Measurements from ENCODE around the gene TNFRSF4. TPM values are rescaled to one million over a fixed set of nuclear protein-coding genes. Genes with fewer than 3 reads are reported as not detected.

The TNFRSF4 gene
- total RNA-seq, 1 donor from 2014 or later = not detected

DNA sequence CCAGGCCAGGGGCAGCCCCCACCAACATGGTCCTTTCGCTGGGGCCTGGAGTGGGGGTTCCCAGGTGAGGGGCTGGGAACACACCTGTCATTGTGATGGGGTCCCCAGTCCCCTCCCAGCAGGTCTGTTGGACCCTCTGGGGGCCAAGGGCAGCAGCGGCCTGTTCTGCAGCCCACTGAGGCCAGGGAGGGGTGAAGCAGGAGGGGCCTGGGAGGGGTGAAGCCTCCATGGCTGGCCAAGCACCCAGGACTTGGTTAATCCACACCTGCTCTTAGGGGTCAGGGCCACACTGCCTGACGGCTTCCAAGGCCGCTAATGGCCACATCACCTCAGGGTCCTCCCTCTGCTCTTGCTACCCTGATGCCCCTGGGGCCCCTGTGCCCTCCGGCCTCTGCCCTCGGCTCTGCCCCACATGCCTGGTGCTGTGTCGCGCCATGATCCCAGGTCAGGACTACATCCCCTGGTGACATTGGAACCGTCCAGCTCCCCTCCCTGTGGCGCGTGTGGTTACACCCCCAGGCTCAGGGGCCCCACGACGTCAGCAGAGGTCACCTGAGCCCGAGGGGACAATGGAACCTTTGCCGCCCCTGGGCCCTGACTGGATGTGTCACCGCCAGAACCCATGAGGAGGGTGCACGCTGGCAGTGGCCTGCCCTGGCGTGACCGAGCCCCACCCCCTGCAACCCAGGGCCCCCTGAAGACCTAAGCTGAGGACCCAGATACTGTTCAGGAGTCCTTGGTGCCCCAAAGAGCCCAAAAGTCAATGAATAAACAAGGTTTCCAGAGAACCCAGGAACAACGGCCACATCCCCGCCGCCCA, 14.6 kb downstream of the TNFRSF4 start:
- Histone ChIP-seq H3K27me3 (no peaks in the 10 kb centered on the region), H3K36me3 (no peaks in the 10 kb centered on the region), H3K27ac (no peak overlapping the region), H3K4me3 (no peak overlapping the region), H3K9me3 (peaks cover 4% of the 10 kb centered on the region), H3K4me1 (peaks cover 10% of the 10 kb centered on the region)
- no peak for TF ChIP-seq POLR2AphosphoS5 (IDR thresholded peaks at IDR 0.05; ENCODE audit: insufficient read depth in 1 of 2, low read depth in 1 of 2)
- TF ChIP-seq, protein P1, sequence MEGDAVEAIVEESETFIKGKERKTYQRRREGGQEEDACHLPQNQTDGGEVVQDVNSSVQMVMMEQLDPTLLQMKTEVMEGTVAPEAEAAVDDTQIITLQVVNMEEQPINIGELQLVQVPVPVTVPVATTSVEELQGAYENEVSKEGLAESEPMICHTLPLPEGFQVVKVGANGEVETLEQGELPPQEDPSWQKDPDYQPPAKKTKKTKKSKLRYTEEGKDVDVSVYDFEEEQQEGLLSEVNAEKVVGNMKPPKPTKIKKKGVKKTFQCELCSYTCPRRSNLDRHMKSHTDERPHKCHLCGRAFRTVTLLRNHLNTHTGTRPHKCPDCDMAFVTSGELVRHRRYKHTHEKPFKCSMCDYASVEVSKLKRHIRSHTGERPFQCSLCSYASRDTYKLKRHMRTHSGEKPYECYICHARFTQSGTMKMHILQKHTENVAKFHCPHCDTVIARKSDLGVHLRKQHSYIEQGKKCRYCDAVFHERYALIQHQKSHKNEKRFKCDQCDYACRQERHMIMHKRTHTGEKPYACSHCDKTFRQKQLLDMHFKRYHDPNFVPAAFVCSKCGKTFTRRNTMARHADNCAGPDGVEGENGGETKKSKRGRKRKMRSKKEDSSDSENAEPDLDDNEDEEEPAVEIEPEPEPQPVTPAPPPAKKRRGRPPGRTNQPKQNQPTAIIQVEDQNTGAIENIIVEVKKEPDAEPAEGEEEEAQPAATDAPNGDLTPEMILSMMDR (IDR thresholded peaks at IDR 0.05) = no peak
- TF ChIP-seq POLR2A (IDR thresholded peaks at IDR 0.05) = no peak
- intact Hi-C loops (cut with DNase I) = no loop called here
- DNase-seq (ENCODE audit: extremely low spot score in 2 of 2) = no peak

DNA sequence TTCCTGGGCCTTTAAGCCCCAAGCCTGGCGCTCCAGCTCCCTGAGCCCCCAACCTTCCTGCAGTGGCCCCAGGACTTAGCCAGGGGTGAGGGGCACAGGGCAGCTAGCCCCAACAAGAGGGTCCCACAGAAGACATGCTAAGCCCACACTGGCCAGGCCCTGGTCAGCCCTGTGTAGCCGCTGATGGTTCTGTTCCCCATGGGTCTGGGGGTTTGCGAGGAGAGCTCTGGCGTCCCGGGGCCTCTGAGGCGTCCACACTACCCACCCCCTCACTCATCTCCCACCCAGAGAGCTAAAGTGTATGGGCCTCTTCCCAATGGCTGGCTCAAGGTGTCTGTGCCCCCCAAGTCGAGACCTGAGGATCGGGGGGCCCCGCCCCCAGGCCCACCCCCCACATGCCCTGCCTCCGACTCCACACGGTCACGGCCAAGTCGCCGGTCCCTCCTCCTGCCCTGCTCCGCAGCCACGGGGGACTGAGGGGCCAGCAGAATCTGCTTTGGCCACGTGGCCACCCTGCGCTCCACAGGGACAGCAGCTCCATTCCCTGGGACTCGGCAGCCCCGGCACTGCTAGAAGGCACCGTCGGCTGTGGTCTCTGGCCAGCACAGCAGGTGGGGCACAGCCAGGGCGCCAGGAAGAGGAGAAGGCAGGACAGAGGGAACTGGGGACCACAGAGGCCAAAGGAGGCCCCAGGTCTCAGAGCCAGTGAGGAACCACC, 15.4 kb downstream of the TNFRSF4 start:
- TF ChIP-seq, protein P1 (IDR thresholded peaks at IDR 0.05) = no peak
- no peak for TF ChIP-seq POLR2A (IDR thresholded peaks at IDR 0.05)
- no peak for TF ChIP-seq POLR2AphosphoS5 (IDR thresholded peaks at IDR 0.05; ENCODE audit: insufficient read depth in 1 of 2, low read depth in 1 of 2)
- Histone ChIP-seq H3K36me3 (no peaks in the 10 kb centered on the region), H3K4me1 (peaks cover 10% of the 10 kb centered on the region), H3K27ac (no peak overlapping the region), H3K4me3 (no peak overlapping the region), H3K27me3 (no peaks in the 10 kb centered on the region), H3K9me3 (peaks cover 4% of the 10 kb centered on the region)
- intact Hi-C loops (cut with DNase I) = no loop called here
- no peak for DNase-seq (ENCODE audit: extremely low spot score in 2 of 2)

DNA sequence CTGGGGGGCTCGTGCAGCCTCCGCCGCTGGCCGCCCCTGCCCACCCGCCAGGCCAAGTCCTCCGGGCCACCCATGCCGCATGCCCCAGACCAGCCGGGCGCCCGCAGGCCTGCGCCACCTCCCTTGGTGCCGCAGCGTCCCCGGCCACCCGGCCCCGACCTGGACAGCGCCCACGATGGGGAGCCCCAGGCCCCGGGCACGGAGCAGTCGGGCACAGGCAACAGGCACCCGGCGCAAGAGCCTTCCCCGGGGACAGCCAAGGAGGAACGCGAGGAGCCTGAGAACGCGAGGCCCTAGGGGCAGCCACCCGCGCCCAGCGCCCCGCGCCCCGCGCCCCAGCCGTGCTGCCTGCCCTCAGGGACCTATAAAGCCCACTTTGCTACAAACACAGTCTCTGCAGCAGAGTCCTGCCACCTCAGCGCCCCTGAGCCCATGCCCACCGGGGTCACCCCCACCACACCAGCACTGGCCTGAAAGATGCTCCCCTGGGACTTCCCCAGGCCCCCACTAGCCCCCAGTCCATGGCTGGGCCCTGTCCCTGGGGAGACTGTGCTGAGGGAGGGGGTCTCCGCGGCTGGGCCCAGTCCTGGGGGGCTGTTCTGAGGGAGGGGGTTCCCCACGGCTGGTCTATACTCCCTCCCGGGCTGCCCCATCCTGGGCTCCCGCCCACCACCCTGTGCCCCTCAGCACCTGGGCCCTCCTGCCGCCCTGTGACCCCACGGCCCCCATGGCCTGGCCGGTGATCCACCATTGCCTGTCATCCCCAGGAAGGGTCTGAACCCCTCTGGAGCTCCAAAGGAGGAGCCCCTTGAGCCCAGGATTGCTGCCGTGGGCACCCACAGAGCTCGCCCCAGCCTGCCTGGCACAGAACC, 16.2 kb downstream of the TNFRSF4 start:
- no peaks in the 10 kb centered on the region for H3K36me3 ChIP-seq
- H3K4me3 ChIP-seq = no peak overlapping the region
- H3K9me3 ChIP-seq = peaks cover 4% of the 10 kb centered on the region
- no peaks in the 10 kb centered on the region for H3K27me3 ChIP-seq
- TF ChIP-seq POLR2A (IDR thresholded peaks at IDR 0.05) = no peak
- TF ChIP-seq POLR2AphosphoS5 (IDR thresholded peaks at IDR 0.05; ENCODE audit: insufficient read depth in 1 of 2, low read depth in 1 of 2) = no peak
- TF ChIP-seq, protein P1 (IDR thresholded peaks at IDR 0.05) = no peak
- H3K4me1 ChIP-seq = peaks cover 10% of the 10 kb centered on the region
- no peak overlapping the region for H3K27ac ChIP-seq
- intact Hi-C loops (cut with DNase I) = no loop called here
- no peak for DNase-seq (ENCODE audit: extremely low spot score in 2 of 2)

DNA sequence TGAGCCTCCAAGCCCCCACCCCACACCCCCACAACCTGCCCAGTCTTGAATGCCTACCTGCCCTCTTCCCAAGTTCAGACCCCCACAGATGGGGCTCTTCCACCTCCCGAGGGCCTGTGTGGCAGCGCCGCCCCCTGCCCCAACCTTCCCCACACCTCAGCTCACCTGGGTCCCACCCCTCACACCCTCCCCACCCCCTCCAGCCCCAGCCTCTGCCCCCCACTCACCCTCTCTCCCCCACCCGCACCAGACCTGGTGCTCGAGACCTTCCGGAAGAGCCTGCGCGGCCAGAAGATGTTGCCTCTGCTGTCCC, 16.8 kb downstream of the TNFRSF4 start:
- Histone ChIP-seq H3K4me3 (no peak overlapping the region), H3K9me3 (peaks cover 4% of the 10 kb centered on the region), H3K36me3 (no peaks in the 10 kb centered on the region), H3K4me1 (peaks cover 10% of the 10 kb centered on the region), H3K27me3 (no peaks in the 10 kb centered on the region), H3K27ac (no peak overlapping the region)
- TF ChIP-seq POLR2A (IDR thresholded peaks at IDR 0.05) = no peak
- TF ChIP-seq, protein P1 (IDR thresholded peaks at IDR 0.05) = no peak
- intact Hi-C loops (cut with DNase I) = no loop called here
- no peak for DNase-seq (ENCODE audit: extremely low spot score in 2 of 2)
